Small intestine (tissue), 7 donors: ENCODE results near the gene CALHM3. TPM values are rescaled to one million over a fixed set of nuclear protein-coding genes. Genes with fewer than 3 reads are reported as not detected.

ENCODE experiments used
- DNase-seq, 2 donors: peaks; one replicate each; pipeline versions ENCODE4 v3.0.0 to v3.0.0-alpha.2; 2013
- FAIRE-seq: peaks from 2 replicates; lab custom pipeline; 2012; peaks lifted over from hg19 to GRCh38; lab: Jason Lieb, UNC
- H3K27ac ChIP-seq, 3 donors: one replicate each; pipeline ENCODE4 v1.5.1; 2013; ENCODE audit warnings: low read length in 2 of 3, mild to moderate bottlenecking in 2 of 3, control low read depth in 1 of 3, inconsistent platforms in 1 of 3, low read depth in 1 of 3, moderate library complexity in 1 of 3
- H3K27me3 ChIP-seq, 3 donors: one replicate each; pipeline ENCODE4 v1.6.1; 2013; ENCODE audit warnings: low read length in 3 of 3, inconsistent platforms in 1 of 3; ENCODE audit not compliant: control insufficient read depth in 3 of 3, insufficient read depth in 3 of 3
- H3K36me3 ChIP-seq, 3 donors: one replicate each; pipeline ENCODE4 v1.6.1; 2013; ENCODE audit warnings: low read length in 3 of 3, inconsistent platforms in 1 of 3, low read depth in 1 of 3, mild to moderate bottlenecking in 1 of 3, moderate library complexity in 1 of 3; ENCODE audit not compliant: control insufficient read depth in 3 of 3, insufficient read depth in 2 of 3
- H3K4me1 ChIP-seq, 3 donors: one replicate each; pipeline ENCODE4 v1.6.1; 2013; ENCODE audit warnings: low read length in 2 of 3, inconsistent platforms in 1 of 3, low read depth in 1 of 3, mild to moderate bottlenecking in 1 of 3, moderate library complexity in 1 of 3; ENCODE audit not compliant: control insufficient read depth in 3 of 3, insufficient read depth in 2 of 3
- H3K4me3 ChIP-seq, 3 donors: one replicate each; pipeline ENCODE4 v1.5.1; 2013; ENCODE audit warnings: low read length in 3 of 3, control low read depth in 1 of 3, inconsistent platforms in 1 of 3, low read depth in 1 of 3, mild to moderate bottlenecking in 1 of 3, moderate library complexity in 1 of 3
- H3K9me3 ChIP-seq, 2 donors: one replicate each; pipeline ENCODE4 v1.6.1; 2013; ENCODE audit warnings: low read depth in 1 of 2, low read length in 1 of 2; ENCODE audit not compliant: control insufficient read depth in 2 of 2, insufficient read depth in 1 of 2
- WGBS, 3 donors: extraction: QIAGEN DNeasy Blood & Tissue Kit; methylation state at CpG; one replicate each; pipeline ENCODE4 v1.1.7; 2013; 5-methylcytosine and 5-hydroxymethylcytosine counted together
- polyA plus RNA-seq, 4 donors: library from polyadenylated mRNA; stranded (reverse) in 3 of 4; unstranded in 1 of 4; fragments of 200-250 nt in 3 of 4; fragments of 120-200 nt in 1 of 4; gene quantifications; one replicate each; pipeline versions ENCODE4 v1.2.1 to v1.2.3, GENCODE V29; 2013
- donor health status: healthy with polysubstance abuse.
- donor health status: control.
- donor health status: control.
- donor health status: Bipolar disorder and iron deficiency.
- donor health status: healthy.

The CALHM3 gene
- polyA plus RNA-seq, 4 donors, result 0.13 TPM; not detected in 3

GRCh38 chr10:103433858-103434257 lies 45.2 kb downstream of the CALHM3 start:
- Histone ChIP-seq H3K27me3 (no peaks in the 10 kb centered on the region), H3K27ac (no peak overlapping the region), H3K9me3 (no peaks in the 10 kb centered on the region), H3K4me1 (no peaks in the 10 kb centered on the region), H3K4me3 (no peak overlapping the region), H3K36me3 (peaks cover 22 to 72% (median 23%) of the 10 kb centered on the region in 3 donors)
- FAIRE-seq, result no peak
- WGBS, 3 donors, result 57 to 81% (median 69%) methylated on average over 2 of the region's 2 CpGs
- DNase-seq, result no peak

DNA sequence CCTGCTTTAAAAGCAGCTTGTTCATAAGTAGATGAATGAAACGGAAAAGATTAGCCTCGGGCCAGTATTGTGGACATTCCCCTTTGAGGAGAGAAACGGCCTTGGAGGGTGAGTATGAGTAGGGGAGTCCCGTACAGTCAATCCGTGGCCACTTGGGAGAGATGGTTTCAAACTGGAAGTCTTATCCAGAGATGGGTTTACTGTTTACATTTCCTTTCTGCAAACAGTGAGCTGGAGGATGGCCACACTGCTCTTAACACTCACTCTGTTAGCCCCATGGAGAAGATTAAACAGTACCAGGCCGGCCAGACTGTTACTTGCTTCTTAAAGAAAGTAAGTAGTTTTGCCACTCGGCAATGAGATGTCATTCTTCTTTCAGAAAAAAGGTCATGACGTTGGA lies 47.1 kb downstream of the CALHM3 start:
- H3K9me3 ChIP-seq, result no peaks in the 10 kb centered on the region
- no peak overlapping the region for H3K27ac ChIP-seq
- H3K27me3 ChIP-seq, result no peaks in the 10 kb centered on the region
- FAIRE-seq (no peak), DNase-seq (no peak)
- H3K36me3 ChIP-seq, result peaks cover 12 to 64% (median 24%) of the 10 kb centered on the region in 3 donors
- H3K4me1 ChIP-seq, result no peaks in the 10 kb centered on the region
- 65 to 76% (median 73%) methylated on average over 8 of the region's 8 CpGs for WGBS, 3 donors
- H3K4me3 ChIP-seq, result no peak overlapping the region

GRCh38 chr10:103429647-103430046 lies 49.4 kb downstream of the CALHM3 start:
- 90 to 94% (median 92%) methylated on average over 5 of the region's 5 CpGs for WGBS, 3 donors
- no peak for FAIRE-seq
- Histone ChIP-seq H3K36me3 (peaks cover 17 to 62% (median 24%) of the 10 kb centered on the region in 3 donors), H3K4me3 (no peak overlapping the region), H3K4me1 (no peaks in the 10 kb centered on the region), H3K27me3 (no peaks in the 10 kb centered on the region), H3K9me3 (no peaks in the 10 kb centered on the region), H3K27ac (no peak overlapping the region)
- no peak for DNase-seq

DNA sequence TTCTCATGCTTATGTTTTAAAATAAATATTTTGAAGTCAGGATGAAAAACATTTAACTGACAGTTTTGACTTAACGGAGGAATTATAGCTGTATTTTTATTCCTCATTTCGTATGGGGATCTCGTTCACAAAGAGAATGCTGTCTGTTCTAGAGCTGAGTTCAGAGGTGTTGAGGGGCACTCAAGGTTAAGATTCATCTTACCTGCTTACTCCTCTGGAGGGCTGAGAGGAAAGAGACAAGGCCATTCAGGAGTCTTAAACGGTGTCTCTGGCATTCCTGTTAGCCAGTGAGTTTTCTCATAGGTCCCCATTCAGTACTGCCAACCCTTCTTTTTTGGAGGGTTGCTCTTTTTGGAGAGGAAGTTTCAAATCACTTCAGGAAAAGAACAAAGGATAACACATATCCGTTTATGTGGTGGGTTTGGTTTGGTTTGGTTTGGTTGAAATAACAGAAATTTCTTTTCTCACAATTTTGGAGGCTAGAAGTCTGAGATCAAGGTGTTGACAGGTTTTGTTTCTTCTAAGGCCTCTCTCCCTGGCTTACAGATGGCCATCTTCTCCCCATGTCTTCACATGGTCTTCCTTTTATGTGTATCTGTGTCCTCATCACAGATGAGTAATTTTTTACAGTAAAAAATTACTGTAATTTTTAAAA lies 49.9 kb downstream of the CALHM3 start:
- no peak for DNase-seq
- H3K27me3 ChIP-seq, result no peaks in the 10 kb centered on the region
- H3K36me3 ChIP-seq, result peaks cover 13 to 59% (median 24%) of the 10 kb centered on the region in 3 donors
- H3K4me1 ChIP-seq, result no peaks in the 10 kb centered on the region
- H3K27ac ChIP-seq, result no peak overlapping the region
- FAIRE-seq, result no peak
- H3K4me3 ChIP-seq, result no peak overlapping the region
- no peaks in the 10 kb centered on the region for H3K9me3 ChIP-seq
- 66 to 81% (median 71%) methylated on average over 5 of the region's 5 CpGs for WGBS, 3 donors

DNA sequence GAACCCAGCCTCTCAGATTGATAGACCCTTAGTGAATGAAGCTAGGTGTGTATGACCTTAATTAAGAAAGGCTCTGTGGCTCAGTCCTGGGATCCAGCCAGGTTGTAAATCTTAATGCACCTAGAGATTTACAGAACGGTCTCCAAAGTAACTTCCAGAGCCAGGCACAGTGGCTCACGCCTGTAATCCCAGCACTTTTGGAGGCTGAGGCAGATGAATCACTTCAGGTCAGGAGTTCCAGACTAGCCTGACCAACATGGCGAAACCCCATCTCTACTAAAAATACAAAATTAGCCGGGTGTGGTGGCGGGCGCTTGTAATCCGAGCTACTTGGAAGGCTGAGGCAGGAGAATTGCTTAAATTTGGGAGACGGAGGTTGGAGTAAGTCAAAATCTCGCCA lies 51.2 kb downstream of the CALHM3 start:
- no peaks in the 10 kb centered on the region for H3K9me3 ChIP-seq
- WGBS, 3 donors, result 92 to 94% (median 94%) methylated on average over 9 of the region's 9 CpGs
- DNase-seq, result no peak
- H3K4me1 ChIP-seq, result no peaks in the 10 kb centered on the region
- no peak overlapping the region for H3K4me3 ChIP-seq
- peaks cover 13 to 58% (median 27%) of the 10 kb centered on the region in 3 donors for H3K36me3 ChIP-seq
- H3K27me3 ChIP-seq, result no peaks in the 10 kb centered on the region
- H3K27ac ChIP-seq, result no peak overlapping the region
- no peak for FAIRE-seq

DNA sequence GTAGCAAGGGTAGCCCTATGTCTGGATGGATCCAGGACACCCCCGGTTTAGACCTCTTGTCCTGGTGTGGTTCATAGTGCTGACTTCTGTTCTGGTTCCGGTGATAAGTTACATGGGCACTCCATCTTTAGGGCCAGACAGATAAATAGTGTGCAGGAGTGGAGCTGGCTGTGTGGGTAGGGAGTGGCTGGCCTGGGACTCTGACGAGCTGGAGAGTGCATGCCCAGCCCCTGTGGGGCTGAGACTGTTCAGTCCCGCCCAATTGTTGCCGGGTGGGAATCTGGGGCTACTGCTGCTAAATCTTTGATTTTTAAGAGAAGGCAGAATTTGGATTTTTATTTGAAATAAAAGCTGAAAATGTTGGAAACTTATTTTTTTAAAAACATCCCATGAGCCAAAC lies 55.3 kb downstream of the CALHM3 start:
- 88 to 94% (median 89%) methylated on average over 5 of the region's 5 CpGs for WGBS, 3 donors
- no peak overlapping the region for H3K27ac ChIP-seq
- DNase-seq, result no peak
- H3K27me3 ChIP-seq, result no peaks in the 10 kb centered on the region
- H3K36me3 ChIP-seq, result peaks cover 13 to 77% (median 17%) of the 10 kb centered on the region in 3 donors
- H3K4me3 ChIP-seq, result no peak overlapping the region
- no peaks in the 10 kb centered on the region for H3K4me1 ChIP-seq
- no peaks in the 10 kb centered on the region for H3K9me3 ChIP-seq
- no peak for FAIRE-seq

Other genes with a start within 250 kb of the CALHM3 start
- gene RPEL1, start 233.4 kb downstream of the CALHM3 start, polyA plus RNA-seq, result under 1 TPM in 2 of 4 donors, not detected in 2; 0.01 to 0.09 TPM
- 1 to 10 TPM in 2 of 4 donors, under 1 TPM in 1, not detected in 1; 0.54 to 4.1 (median 1.2) TPM for gene INA, start 202.1 kb downstream of the CALHM3 start, polyA plus RNA-seq
- gene PCGF6, start 128.1 kb downstream of the CALHM3 start, polyA plus RNA-seq, result 1 to 10 TPM; 5.9 to 7.1 (median 6.5) TPM
- gene TAF5, start 111.3 kb downstream of the CALHM3 start, polyA plus RNA-seq, result 1 to 10 TPM; 2.7 to 5.8 (median 3.3) TPM
- 1,000 to 10,000 TPM in 2 of 4 donors, 100 to 1,000 TPM in 2; 255 to 1,935 (median 1,031) TPM for gene ATP5MK, start 82.8 kb downstream of the CALHM3 start, polyA plus RNA-seq
- 10 to 100 TPM in 2 of 4 donors, 1 to 10 TPM in 2; 5.9 to 21.0 (median 13.3) TPM for gene PDCD11, start 82.6 kb downstream of the CALHM3 start, polyA plus RNA-seq
- 10 to 100 TPM in 1 of 4 donors, 1 to 10 TPM in 3; 1.1 to 29.1 (median 5.1) TPM for gene CALHM2, start 26.9 kb downstream of the CALHM3 start, polyA plus RNA-seq
- gene CALHM1, start 20.3 kb downstream of the CALHM3 start, polyA plus RNA-seq, result under 1 TPM in 2 of 4 donors, not detected in 2; 0.03 to 0.06 TPM
- 10 to 100 TPM; 14.6 to 48.6 (median 20.8) TPM for gene NEURL1, start 14.5 kb upstream of the CALHM3 start, polyA plus RNA-seq